ENCODE results near the gene CCDC154. TPM values are rescaled to one million over a fixed set of nuclear protein-coding genes. Genes with fewer than 3 reads are reported as not detected.

Gene CCDC154
- total and polyA plus RNA-seq, 9 of the 15 experiments (the other 6 are each of a cell fraction or from before 2014, with no cell fraction given) = 0.15 to 1.4 (median 0.20) TPM; not detected in 5

GRCh38 chr16:1459967-1460366 is 15.6 kb upstream of the CCDC154 start:
- ChIA-PET CTCF (ENCODE audit: low intra/inter-chr PET ratio) (no interaction called here), POLR2A (interaction anchor here (0.5 kb wide), 1 partner anchor 74 kb away, joined by 4 read pairs; no protein-coding TSS in a partner anchor)
- Histone ChIP-seq H3K4me1 (replicated peaks in 1 of 2; ENCODE audit: control insufficient read depth in 2 of 2, insufficient read depth in 2 of 2, low read length in 2 of 2) (peaks cover 0 to 16% of the 10 kb centered on the region in 2 experiments; a peak in 2 of 5 replicates), H2AFZ (ENCODE audit: low read depth, low read length) (no peak overlapping the region), H3K9me1 (ENCODE audit: control insufficient read depth, insufficient read depth, low read length) (peaks cover 2% of the 10 kb centered on the region), H3K9ac (ENCODE audit: insufficient read depth in 1 of 2, low read depth in 2 of 2, low read length in 2 of 2) (no peak overlapping the region; a peak in 1 of 4 replicates), H3K27ac (ENCODE audit: extremely low read depth, low read depth, low read length) (no peak overlapping the region), H3K4me2 (ENCODE audit: insufficient read depth, low read length) (no peak overlapping the region), H3K9me3 (replicated peaks; ENCODE audit: control insufficient read depth, insufficient read depth, low read depth, low read length) (no peaks in the 10 kb centered on the region), H3K36me3 (ENCODE audit: control insufficient read depth, insufficient read depth, low read length) (peaks cover 61% of the 10 kb centered on the region; the same call in 2 of the 3 replicates), H3K79me2 (ENCODE audit: control insufficient read depth, insufficient read depth, low read length) (no peaks in the 10 kb centered on the region), H3K27me3 (ENCODE audit: control insufficient read depth in 2 of 2, insufficient read depth in 2 of 2, low read length in 2 of 2) (no peaks in the 10 kb centered on the region), H4K20me1 (replicated peaks; ENCODE audit: control insufficient read depth, insufficient read depth, low read length) (0 out of 2 replicates have a peak, but pooled peaks cover 5% of the 10 kb centered on the region), H3K4me3 (no peak overlapping the region)
- FAIRE-seq = no peak
- TF ChIP-seq CBX2 (IDR thresholded peaks at IDR 0.05; ENCODE audit: insufficient read depth, low read length, poor library complexity, severe bottlenecking) (no peak), ATF1 (CRISPR knock-in tag; IDR thresholded peaks at IDR 0.05) (no peak), ATF1 (tag; IDR thresholded peaks at IDR 0.05) (no peak), RERE (CRISPR knock-in tag; IDR thresholded peaks at IDR 0.05; ENCODE audit: borderline replicate concordance) (no peak), ZNF232 (CRISPR knock-in tag; IDR thresholded peaks at IDR 0.05) (no peak), TFE3 (CRISPR knock-in tag; IDR thresholded peaks at IDR 0.05) (no peak)
- no peak for ATAC-seq
- DNase-seq (ENCODE audit: extremely low read depth in 1 of 4, low spot score in 3 of 4) = no peak
- WGBS (ENCODE audit: insufficient coverage, low coverage, missing lambda C conversion rate) = 77% methylated on average over 8 of the region's 10 CpGs
- intact Hi-C loops (cut with micrococcal nuclease) = no loop called here
- BruUV-seq (replicated peaks) = no TSS peak
- in situ Hi-C loops (cut with MboI) = no loop called here
